HEK293 (cell line): ENCODE measurements around the gene ATP8A1.

ENCODE experiments used
- CTCF ChIA-PET: fragments of 350-600 bp; formaldehyde crosslinking; extraction: SDS; loops from one replicate; lab custom pipeline; 2021; ENCODE audit warnings: antibody characterized with exemption; lab: Yijun Ruan, JAX
- POLR2A ChIA-PET: fragments of 300-600 bp; formaldehyde crosslinking; extraction: SDS; loops from one replicate; lab custom pipeline; 2020; ENCODE audit warnings: antibody characterized with exemption, inconsistent platforms; lab: Yijun Ruan, JAX
- H3K27ac ChIP-seq: fragments of 200-500 bp; sonication (Bioruptor generic); 2 replicates; pipeline ENCODE4 v1.5.1; 2014; ENCODE audit warnings: low read depth, low read length, control low read depth, inconsistent platforms; ENCODE audit errors: extremely low read depth
- H3K36me3 ChIP-seq, 2 experiments: fragments of 200-500 bp in 1 of 2; sonication (Bioruptor generic) in 1 of 2; 1 replicate in 1 of 2; 2 replicates in 1 of 2; pipeline ENCODE4 v1.5.1; 2014 to 2017; ENCODE audit warnings: inconsistent platforms in 2 of 2, low read length in 2 of 2; ENCODE audit not compliant: control insufficient read depth in 2 of 2, insufficient read depth in 1 of 2
- H3K4me1 ChIP-seq: fragments of 200-500 bp; sonication (Bioruptor generic); 2 replicates; pipeline ENCODE4 v1.5.1; 2014; ENCODE audit warnings: mild to moderate bottlenecking, low read length, inconsistent platforms; ENCODE audit not compliant: control insufficient read depth, insufficient read depth
- H3K4me3 ChIP-seq: 2 replicates; pipeline ENCODE4 v1.5.1; 2011; ENCODE audit warnings: low read depth, mild to moderate bottlenecking, control low read depth, low read length, moderate library complexity
- H3K9me3 ChIP-seq: fragments of 200-500 bp; sonication (Bioruptor generic); 2 replicates; pipeline ENCODE4 v1.5.1; 2014; ENCODE audit warnings: low read depth, low read length, inconsistent platforms; ENCODE audit not compliant: control insufficient read depth, insufficient read depth
- GLIS2 ChIP-seq: fragments of 450-650 bp; formaldehyde crosslinking; IDR thresholded peaks from 2 replicates; pipeline ENCODE4 v1.5.1; 2016; ENCODE audit warnings: missing biosample characterization, missing genetic modification characterization
- KLF16 ChIP-seq: fragments of 450-650 bp; formaldehyde crosslinking; IDR thresholded peaks from 2 replicates; pipeline ENCODE4 v1.5.1; 2017; ENCODE audit warnings: missing biosample characterization, missing genetic modification characterization
- OSR2 ChIP-seq: fragments of 450-650 bp; formaldehyde crosslinking; IDR thresholded peaks from 2 replicates; pipeline ENCODE4 v1.5.1; 2016; ENCODE audit warnings: missing biosample characterization, missing genetic modification characterization
- REPIN1 ChIP-seq: fragments of 450-650 bp; formaldehyde crosslinking; IDR thresholded peaks from 2 replicates; pipeline ENCODE4 v1.5.1; 2017; ENCODE audit warnings: missing biosample characterization, missing genetic modification characterization, low read depth
- SALL2 ChIP-seq: fragments of 450-650 bp; formaldehyde crosslinking; IDR thresholded peaks from 2 replicates; pipeline ENCODE4 v1.5.0; 2017; ENCODE audit warnings: missing biosample characterization, mild to moderate bottlenecking, missing genetic modification characterization, borderline replicate concordance
- SCRT1 ChIP-seq: fragments of 450-650 bp; formaldehyde crosslinking; IDR thresholded peaks from 2 replicates; pipeline ENCODE4 v1.5.1; 2016; ENCODE audit warnings: missing biosample characterization, missing genetic modification characterization, borderline replicate concordance
- WT1 ChIP-seq: fragments of 450-650 bp; formaldehyde crosslinking; IDR thresholded peaks from 2 replicates; pipeline ENCODE4 v1.5.1; 2016; ENCODE audit warnings: missing biosample characterization, missing genetic modification characterization
- ZBTB20 ChIP-seq: fragments of 450-650 bp; formaldehyde crosslinking; IDR thresholded peaks from 2 replicates; pipeline ENCODE4 v1.5.1; 2016; ENCODE audit warnings: missing biosample characterization, missing genetic modification characterization
- ZIC2 ChIP-seq: fragments of 450-650 bp; formaldehyde crosslinking; IDR thresholded peaks from 2 replicates; pipeline ENCODE4 v1.5.1; 2016; ENCODE audit warnings: missing biosample characterization, missing genetic modification characterization
- ZNF10 ChIP-seq: fragments of 450-650 bp; formaldehyde crosslinking; IDR thresholded peaks from 2 replicates; pipeline ENCODE4 v1.5.1; 2017; ENCODE audit warnings: missing biosample characterization, missing genetic modification characterization
- ZNF138 ChIP-seq: fragments of 450-650 bp; formaldehyde crosslinking; IDR thresholded peaks from 2 replicates; pipeline ENCODE4 v1.5.1; 2016; ENCODE audit warnings: missing biosample characterization, missing genetic modification characterization, borderline replicate concordance
- ZNF2 ChIP-seq: fragments of 450-650 bp; formaldehyde crosslinking; IDR thresholded peaks from 2 replicates; pipeline ENCODE4 v1.5.1; 2016; ENCODE audit warnings: missing biosample characterization, missing genetic modification characterization
- ZNF202 ChIP-seq: fragments of 450-650 bp; formaldehyde crosslinking; IDR thresholded peaks from 2 replicates; pipeline ENCODE4 v1.5.1; 2016; ENCODE audit warnings: missing biosample characterization, missing genetic modification characterization, borderline replicate concordance
- ZNF239 ChIP-seq: fragments of 450-650 bp; formaldehyde crosslinking; IDR thresholded peaks from 2 replicates; pipeline ENCODE4 v1.5.1; 2016; ENCODE audit warnings: missing biosample characterization, missing genetic modification characterization
- ZNF302 ChIP-seq: fragments of 450-650 bp; formaldehyde crosslinking; IDR thresholded peaks from 2 replicates; pipeline ENCODE4 v1.5.1; 2016; ENCODE audit warnings: missing biosample characterization, missing genetic modification characterization, low read depth
- ZNF341 ChIP-seq: fragments of 450-650 bp; formaldehyde crosslinking; IDR thresholded peaks from 2 replicates; pipeline ENCODE4; 2016; ENCODE audit warnings: low read depth, missing biosample characterization, missing genetic modification characterization
- ZNF350 ChIP-seq: fragments of 450-650 bp; formaldehyde crosslinking; IDR thresholded peaks from 2 replicates; pipeline ENCODE4 v1.5.0; 2017; ENCODE audit warnings: missing biosample characterization, mild to moderate bottlenecking, missing genetic modification characterization
- ZNF398 ChIP-seq: fragments of 450-650 bp; formaldehyde crosslinking; IDR thresholded peaks from 2 replicates; pipeline ENCODE4 v1.5.1; 2017; ENCODE audit warnings: missing biosample characterization, missing genetic modification characterization
- ZNF596 ChIP-seq: fragments of 450-650 bp; IDR thresholded peaks from 2 replicates; pipeline ENCODE4 v1.5.0; 2018; ENCODE audit warnings: missing biosample characterization, mild to moderate bottlenecking, missing genetic modification characterization, moderate library complexity
- ZNF692 ChIP-seq: fragments of 450-650 bp; formaldehyde crosslinking; IDR thresholded peaks from 2 replicates; pipeline ENCODE4 v1.5.1; 2016; ENCODE audit warnings: missing biosample characterization, missing genetic modification characterization
- ZNF76 ChIP-seq: fragments of 450-650 bp; formaldehyde crosslinking; IDR thresholded peaks from 2 replicates; pipeline ENCODE4; 2016; ENCODE audit warnings: low read depth, missing biosample characterization, missing genetic modification characterization, borderline replicate concordance
- ZNF777 ChIP-seq: fragments of 450-650 bp; formaldehyde crosslinking; IDR thresholded peaks from 2 replicates; pipeline ENCODE4 v1.5.1; 2017; ENCODE audit warnings: missing biosample characterization, missing genetic modification characterization, borderline replicate concordance
- TF ChIP-seq, protein P1 (sequence below): fragments of 450-650 bp; formaldehyde crosslinking; IDR thresholded peaks from 2 replicates; pipeline ENCODE4 v1.5.1; 2016; ENCODE audit warnings: missing biosample characterization, missing genetic modification characterization
- TF ChIP-seq, protein P2 (sequence below): fragments of 450-650 bp; formaldehyde crosslinking; IDR thresholded peaks from 2 replicates; pipeline ENCODE4 v1.5.1; 2016; ENCODE audit warnings: missing biosample characterization, missing genetic modification characterization, borderline replicate concordance
- TF ChIP-seq, protein P3 (sequence below): fragments of 450-650 bp; formaldehyde crosslinking; IDR thresholded peaks from 2 replicates; pipeline ENCODE4 v1.5.1; 2016; ENCODE audit warnings: missing biosample characterization, missing genetic modification characterization

ATP8A1 gene

DNA sequence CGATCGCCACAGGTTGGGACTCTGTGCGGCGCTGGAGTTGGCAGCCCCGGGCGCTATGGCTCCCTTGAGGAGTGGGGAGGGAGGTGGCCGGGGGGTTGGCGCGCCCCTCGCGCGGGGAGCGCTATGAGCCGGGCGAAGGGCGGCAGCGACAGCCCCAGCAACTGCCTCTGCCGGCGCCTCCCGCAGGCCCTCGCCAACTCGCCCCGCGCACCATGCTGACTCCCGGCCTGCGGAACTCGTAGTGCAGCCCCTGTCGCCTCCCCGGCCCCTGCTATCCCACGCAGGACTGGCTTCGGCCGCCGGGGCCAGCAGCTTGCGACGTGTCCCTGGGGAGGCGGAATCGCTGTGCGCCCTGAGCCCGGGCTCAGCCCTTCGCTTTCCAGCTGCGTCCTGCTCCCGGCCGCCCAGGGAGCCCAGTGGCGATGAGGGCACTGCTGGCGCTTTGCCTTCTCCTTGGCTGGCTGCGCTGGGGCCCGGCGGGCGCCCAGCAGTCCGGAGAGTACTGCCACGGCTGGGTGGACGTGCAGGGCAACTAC is 259.2 kb downstream of the ATP8A1 start:
- H3K27ac ChIP-seq: no peak overlapping the region; the same call in 1 of the 2 replicates
- CTCF ChIA-PET: interaction anchor here (0.6 kb wide), 1 partner anchor 13 kb away, joined by 3 read pairs; no protein-coding TSS in a partner anchor
- TF ChIP-seq, protein P1, sequence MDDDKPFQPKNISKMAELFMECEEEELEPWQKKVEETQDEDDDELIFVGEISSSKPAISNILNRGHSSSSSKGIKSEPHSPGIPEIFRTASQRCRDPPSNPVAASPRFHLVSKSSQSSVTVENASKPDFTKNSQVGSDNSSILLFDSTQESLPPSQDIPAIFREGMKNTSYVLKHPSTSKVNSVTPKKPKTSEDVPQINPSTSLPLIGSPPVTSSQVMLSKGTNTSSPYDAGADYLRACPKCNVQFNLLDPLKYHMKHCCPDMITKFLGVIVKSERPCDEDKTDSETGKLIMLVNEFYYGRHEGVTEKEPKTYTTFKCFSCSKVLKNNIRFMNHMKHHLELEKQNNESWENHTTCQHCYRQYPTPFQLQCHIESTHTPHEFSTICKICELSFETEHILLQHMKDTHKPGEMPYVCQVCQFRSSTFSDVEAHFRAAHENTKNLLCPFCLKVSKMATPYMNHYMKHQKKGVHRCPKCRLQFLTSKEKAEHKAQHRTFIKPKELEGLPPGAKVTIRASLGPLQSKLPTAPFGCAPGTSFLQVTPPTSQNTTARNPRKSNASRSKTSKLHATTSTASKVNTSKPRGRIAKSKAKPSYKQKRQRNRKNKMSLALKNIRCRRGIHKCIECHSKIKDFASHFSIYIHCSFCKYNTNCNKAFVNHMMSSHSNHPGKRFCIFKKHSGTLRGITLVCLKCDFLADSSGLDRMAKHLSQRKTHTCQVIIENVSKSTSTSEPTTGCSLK: no peak
- TF ChIP-seq SALL2 (tag by site-specific recombination) (no peak), REPIN1 (tag by site-specific recombination) (no peak), ZNF2 (no peak; the same call in 1 of the 2 replicates), ZNF596 (tag by site-specific recombination) (no peak), ZNF341 (tag by site-specific recombination) (0 out of 2 replicates have a peak, but pooled peaks have one; percentile 14), ZNF350 (no peak), ZNF76 (no peak), ZNF398 (tag by site-specific recombination) (no peak), SCRT1 (tag by site-specific recombination) (no peak), ZNF138 (tag by site-specific recombination) (no peak), OSR2 (no peak), ZNF777 (peak; percentile 92), ZNF202 (tag by site-specific recombination) (no peak), ZIC2 (tag by site-specific recombination) (peak; percentile 80), ZNF302 (tag by site-specific recombination) (no peak), GLIS2 (tag by site-specific recombination) (peak; percentile 58; the same call in 1 of the 2 replicates), KLF16 (tag by site-specific recombination) (no peak), WT1 (tag by site-specific recombination) (no peak), ZNF10 (tag by site-specific recombination) (no peak), ZNF692 (tag by site-specific recombination) (0 out of 2 replicates have a peak, but pooled peaks have one; percentile 54), ZNF239 (tag by site-specific recombination) (no peak), ZBTB20 (tag by site-specific recombination) (peak; percentile 86)
- TF ChIP-seq, protein P2, sequence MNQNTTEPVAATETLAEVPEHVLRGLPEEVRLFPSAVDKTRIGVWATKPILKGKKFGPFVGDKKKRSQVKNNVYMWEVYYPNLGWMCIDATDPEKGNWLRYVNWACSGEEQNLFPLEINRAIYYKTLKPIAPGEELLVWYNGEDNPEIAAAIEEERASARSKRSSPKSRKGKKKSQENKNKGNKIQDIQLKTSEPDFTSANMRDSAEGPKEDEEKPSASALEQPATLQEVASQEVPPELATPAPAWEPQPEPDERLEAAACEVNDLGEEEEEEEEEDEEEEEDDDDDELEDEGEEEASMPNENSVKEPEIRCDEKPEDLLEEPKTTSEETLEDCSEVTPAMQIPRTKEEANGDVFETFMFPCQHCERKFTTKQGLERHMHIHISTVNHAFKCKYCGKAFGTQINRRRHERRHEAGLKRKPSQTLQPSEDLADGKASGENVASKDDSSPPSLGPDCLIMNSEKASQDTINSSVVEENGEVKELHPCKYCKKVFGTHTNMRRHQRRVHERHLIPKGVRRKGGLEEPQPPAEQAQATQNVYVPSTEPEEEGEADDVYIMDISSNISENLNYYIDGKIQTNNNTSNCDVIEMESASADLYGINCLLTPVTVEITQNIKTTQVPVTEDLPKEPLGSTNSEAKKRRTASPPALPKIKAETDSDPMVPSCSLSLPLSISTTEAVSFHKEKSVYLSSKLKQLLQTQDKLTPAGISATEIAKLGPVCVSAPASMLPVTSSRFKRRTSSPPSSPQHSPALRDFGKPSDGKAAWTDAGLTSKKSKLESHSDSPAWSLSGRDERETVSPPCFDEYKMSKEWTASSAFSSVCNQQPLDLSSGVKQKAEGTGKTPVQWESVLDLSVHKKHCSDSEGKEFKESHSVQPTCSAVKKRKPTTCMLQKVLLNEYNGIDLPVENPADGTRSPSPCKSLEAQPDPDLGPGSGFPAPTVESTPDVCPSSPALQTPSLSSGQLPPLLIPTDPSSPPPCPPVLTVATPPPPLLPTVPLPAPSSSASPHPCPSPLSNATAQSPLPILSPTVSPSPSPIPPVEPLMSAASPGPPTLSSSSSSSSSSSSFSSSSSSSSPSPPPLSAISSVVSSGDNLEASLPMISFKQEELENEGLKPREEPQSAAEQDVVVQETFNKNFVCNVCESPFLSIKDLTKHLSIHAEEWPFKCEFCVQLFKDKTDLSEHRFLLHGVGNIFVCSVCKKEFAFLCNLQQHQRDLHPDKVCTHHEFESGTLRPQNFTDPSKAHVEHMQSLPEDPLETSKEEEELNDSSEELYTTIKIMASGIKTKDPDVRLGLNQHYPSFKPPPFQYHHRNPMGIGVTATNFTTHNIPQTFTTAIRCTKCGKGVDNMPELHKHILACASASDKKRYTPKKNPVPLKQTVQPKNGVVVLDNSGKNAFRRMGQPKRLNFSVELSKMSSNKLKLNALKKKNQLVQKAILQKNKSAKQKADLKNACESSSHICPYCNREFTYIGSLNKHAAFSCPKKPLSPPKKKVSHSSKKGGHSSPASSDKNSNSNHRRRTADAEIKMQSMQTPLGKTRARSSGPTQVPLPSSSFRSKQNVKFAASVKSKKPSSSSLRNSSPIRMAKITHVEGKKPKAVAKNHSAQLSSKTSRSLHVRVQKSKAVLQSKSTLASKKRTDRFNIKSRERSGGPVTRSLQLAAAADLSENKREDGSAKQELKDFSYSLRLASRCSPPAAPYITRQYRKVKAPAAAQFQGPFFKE (tag by site-specific recombination): no peak
- TF ChIP-seq, protein P3, sequence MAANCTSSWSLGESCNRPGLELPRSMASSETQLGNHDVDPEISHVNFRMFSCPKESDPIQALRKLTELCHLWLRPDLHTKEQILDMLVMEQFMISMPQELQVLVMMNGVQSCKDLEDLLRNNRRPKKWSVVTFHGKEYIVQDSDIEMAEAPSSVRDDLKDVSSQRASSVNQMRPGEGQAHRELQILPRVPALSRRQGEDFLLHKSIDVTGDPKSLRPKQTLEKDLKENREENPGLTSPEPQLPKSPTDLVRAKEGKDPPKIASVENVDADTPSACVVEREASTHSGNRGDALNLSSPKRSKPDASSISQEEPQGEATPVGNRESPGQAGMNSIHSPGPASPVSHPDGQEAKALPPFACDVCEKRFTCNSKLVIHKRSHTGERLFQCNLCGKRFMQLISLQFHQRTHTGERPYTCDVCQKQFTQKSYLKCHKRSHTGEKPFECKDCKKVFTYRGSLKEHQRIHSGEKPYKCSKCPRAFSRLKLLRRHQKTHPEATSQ (tag by site-specific recombination): no peak

More for the DNA sequence above, 259.2 kb downstream of the ATP8A1 start:
- Histone ChIP-seq H3K9me3 (no peaks in the 10 kb centered on the region), H3K4me1 (no peaks in the 10 kb centered on the region), H3K36me3 (no peaks in the 10 kb centered on the region), H3K4me3 (peak overlapping the region; percentile 48)
- POLR2A ChIA-PET: no interaction called here
